HepG2 (cell line): ENCODE measurements around the gene CC2D1B. TPM values are rescaled to one million over a fixed set of nuclear protein-coding genes. Genes with fewer than 3 reads are reported as not detected.
A peak's percentile ranks its signal among the peaks of the same experiment; 100 is the strongest.

Experiments used
- ATF7-NPFF ChIP-seq: sonication (generic); formaldehyde crosslinking; IDR thresholded peaks from 2 replicates; pipeline ENCODE4 v1.8.1; 2023; ENCODE audit warnings: mild to moderate bottlenecking, low read depth, missing genetic modification reagents, moderate library complexity
- ELF4 ChIP-seq: sonication (generic); formaldehyde crosslinking; IDR thresholded peaks from 2 replicates; pipeline ENCODE4 v1.5.0; 2020; ENCODE audit warnings: missing genetic modification reagents, mild to moderate bottlenecking, moderate library complexity, borderline replicate concordance
- HDAC1 ChIP-seq: sonication (generic); formaldehyde crosslinking; IDR thresholded peaks from 2 replicates; pipeline ENCODE4 v1.5.1; 2020; ENCODE audit warnings: mild to moderate bottlenecking, missing genetic modification reagents
- HMGXB3 ChIP-seq: sonication (generic); formaldehyde crosslinking; IDR thresholded peaks from 2 replicates; pipeline ENCODE4 v1.4.0; 2020; ENCODE audit warnings: missing genetic modification reagents, borderline replicate concordance
- HNRNPLL ChIP-seq: fragments of 200-400 bp; formaldehyde crosslinking; IDR thresholded peaks from 2 replicates; pipeline ENCODE4 v1.6.1; 2017; ENCODE audit warnings: mild to moderate bottlenecking, low read depth, low read length; ENCODE audit not compliant: poor library complexity, severe bottlenecking
- LBX2 ChIP-seq: sonication (generic); formaldehyde crosslinking; IDR thresholded peaks from 2 replicates; pipeline ENCODE4 v1.5.0; 2020; ENCODE audit warnings: missing genetic modification reagents, mild to moderate bottlenecking, borderline replicate concordance
- LRRFIP1 ChIP-seq: sonication (generic); formaldehyde crosslinking; conservative IDR thresholded peaks from 2 replicates; pipeline ENCODE4 v1.4.0; 2020; ENCODE audit warnings: missing genetic modification reagents
- NFYB ChIP-seq: sonication (generic); formaldehyde crosslinking; IDR thresholded peaks from 2 replicates; pipeline ENCODE4 v1.4.0; 2020; ENCODE audit warnings: missing genetic modification reagents
- PHF21A ChIP-seq: sonication (generic); formaldehyde crosslinking; IDR thresholded peaks from 2 replicates; pipeline ENCODE4 v1.5.0; 2020; ENCODE audit warnings: mild to moderate bottlenecking, missing genetic modification reagents
- RXRA ChIP-seq: sonication (generic); formaldehyde crosslinking; IDR thresholded peaks from 2 replicates; pipeline ENCODE4 v1.5.1; 2020; ENCODE audit warnings: missing genetic modification reagents
- TMF1 ChIP-seq: sonication (generic); formaldehyde crosslinking; IDR thresholded peaks from 2 replicates; pipeline ENCODE4 v1.8.1; 2022; ENCODE audit warnings: low read depth, missing genetic modification reagents
- ZBTB2 ChIP-seq: sonication (generic); formaldehyde crosslinking; IDR thresholded peaks from 2 replicates; pipeline ENCODE4 v1.8.0; 2022; ENCODE audit warnings: low read depth, missing genetic modification reagents
- ZBTB44 ChIP-seq: sonication (generic); formaldehyde crosslinking; IDR thresholded peaks from 2 replicates; pipeline ENCODE4 v1.4.0; 2020; ENCODE audit warnings: missing genetic modification reagents
- ZFP1 ChIP-seq: IDR thresholded peaks from 2 replicates; pipeline ENCODE4 v1.6.1; 2016
- ZFP37 ChIP-seq: sonication (generic); formaldehyde crosslinking; IDR thresholded peaks from 2 replicates; pipeline ENCODE4 v1.4.0; 2020; ENCODE audit warnings: missing genetic modification reagents, borderline replicate concordance
- ZNF232 ChIP-seq: sonication (generic); formaldehyde crosslinking; IDR thresholded peaks from 2 replicates; pipeline ENCODE4 v1.4.0; 2020; ENCODE audit warnings: missing genetic modification reagents, borderline replicate concordance
- ZNF569 ChIP-seq: sonication (generic); formaldehyde crosslinking; IDR thresholded peaks from 2 replicates; pipeline ENCODE4 v1.5.0; 2020; ENCODE audit warnings: mild to moderate bottlenecking, missing genetic modification reagents, moderate library complexity, borderline replicate concordance
- polyA plus RNA-seq, 8 experiments: library from polyadenylated mRNA; depleted of rRNA in 3 of 8; stranded (reverse) in 7 of 8; unstranded in 1 of 8; fragments of >200 nt; fragmentation: Illumina TruSeq in 4 of 8; extraction: Trizol in 4 of 8; gene quantifications; 2 replicates each; pipeline versions ENCODE4 v1.2.1 to v1.2.3, GENCODE V29; 2011 to 2016; ENCODE audit warnings: low read depth in 4 of 8, missing spikeins in 1 of 8, mixed read lengths in 1 of 8; ENCODE audit not compliant: insufficient read depth in 1 of 8
- total RNA-seq, 5 experiments: library from RNA; depleted of rRNA; stranded (reverse); fragments of >200 nt; fragmentation: Illumina TruSeq; extraction: Trizol; gene quantifications; 2 replicates each; pipeline ENCODE4 v1.2.3, GENCODE V29; 2016; ENCODE audit warnings: low read depth in 1 of 5

Gene CC2D1B
- total and polyA plus RNA-seq, 2 of the 13 experiments (the other 11 are each of a cell fraction or from before 2014, with no cell fraction given), result 7.2 to 19.2 TPM

GRCh38 chr1:52404116-52404974 lies 38.3 kb upstream of the CC2D1B start, which contains the start of the genes ORC1 and PRPF38A (continued):
- TF ChIP-seq ZBTB2 (CRISPR knock-in tag) (peak; percentile 44; the same call in 1 of the 2 replicates), HMGXB3 (CRISPR knock-in tag) (peak; percentile 53; the same call in 1 of the 2 replicates), LBX2 (CRISPR knock-in tag) (peak; percentile 15; the same call in 1 of the 2 replicates), NFYB (CRISPR knock-in tag) (peak; percentile 79), ZBTB44 (no peak), TMF1 (CRISPR knock-in tag) (no peak), ZFP37 (CRISPR knock-in tag) (0 out of 2 replicates have a peak, but pooled peaks have one; percentile 52), ZFP1 (CRISPR knock-in tag) (peak; percentile 51; the same call in 1 of the 2 replicates), ELF4 (peak; percentile 81; the same call in 1 of the 2 replicates), RXRA (CRISPR knock-in tag) (no peak; the same call in 1 of the 2 replicates), ZNF232 (CRISPR knock-in tag) (0 out of 2 replicates have a peak, but pooled peaks have one; percentile 28), PHF21A (CRISPR knock-in tag) (peak; percentile 33; the same call in 1 of the 2 replicates), HNRNPLL (peak; percentile 86), ATF7-NPFF (peak; percentile 17), ZNF569 (no peak), LRRFIP1 (peak; percentile 53; the same call in 1 of the 2 replicates), HDAC1 (CRISPR knock-in tag) (peak; percentile 94)
